GM21723 (cell line): Measurements from ENCODE around the gene POTEB.
"Not testable (repeated sequence)": the region's sequence is repeated elsewhere in the genome, so short reads cannot be mapped to it uniquely, and the experiment has no call there.

Experiments used
- ATAC-seq: cut with Tn5 transposase; IDR thresholded peaks from one replicate; pipeline ENCODE4 v1.9.1; 2021; ENCODE audit warnings: mild to moderate bottlenecking, moderate library complexity; ENCODE audit not compliant: unreplicated experiment

Gene POTEB

DNA sequence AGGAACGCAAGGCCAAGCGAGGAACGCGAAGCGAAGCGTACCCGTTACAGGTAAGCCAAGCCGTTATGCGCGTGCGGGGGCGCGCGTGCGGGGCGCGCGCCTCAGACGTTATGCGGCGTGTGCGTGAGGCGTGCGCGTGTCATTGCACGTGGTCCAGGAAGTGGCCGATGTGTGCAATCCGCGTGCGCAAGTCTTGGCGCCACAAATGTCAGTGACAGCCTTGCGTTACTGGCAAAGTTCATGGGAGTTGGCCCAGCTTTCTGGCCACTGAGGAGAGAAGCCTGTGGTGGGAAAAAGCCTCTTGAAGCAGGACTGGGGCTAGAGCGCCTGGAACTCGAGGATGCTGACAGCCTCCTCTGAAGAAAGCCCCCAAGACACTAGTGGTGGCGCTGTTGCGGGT is at the start of gene POTEB:
TSS of gene POTEB (minus strand) at position 101 of the 400 bp plus-strand sequence. CDS start 489 bp downstream, outside the sequence.
- not testable (repeated sequence) for ATAC-seq

DNA sequence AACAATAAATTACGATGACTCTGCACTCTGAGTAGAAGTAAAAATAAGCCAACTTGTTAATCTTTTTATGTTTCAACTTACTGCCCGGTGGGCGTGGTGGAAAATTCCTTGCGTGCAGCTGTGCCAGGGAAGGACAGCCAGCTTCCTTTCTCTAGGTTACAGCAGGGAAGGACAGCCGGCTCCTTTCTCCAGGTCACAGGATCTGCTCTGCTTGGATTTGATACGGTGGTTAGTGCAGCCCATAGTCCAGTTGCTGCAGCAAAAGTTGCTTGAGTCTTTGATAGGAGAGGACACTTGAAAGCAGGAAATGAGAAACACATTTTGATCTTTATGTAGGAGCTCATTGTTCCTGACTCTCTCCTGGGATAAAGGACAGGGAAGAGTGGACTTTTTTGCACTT is 13.4 kb upstream of the POTEB start:
- ATAC-seq = not testable (repeated sequence)

DNA sequence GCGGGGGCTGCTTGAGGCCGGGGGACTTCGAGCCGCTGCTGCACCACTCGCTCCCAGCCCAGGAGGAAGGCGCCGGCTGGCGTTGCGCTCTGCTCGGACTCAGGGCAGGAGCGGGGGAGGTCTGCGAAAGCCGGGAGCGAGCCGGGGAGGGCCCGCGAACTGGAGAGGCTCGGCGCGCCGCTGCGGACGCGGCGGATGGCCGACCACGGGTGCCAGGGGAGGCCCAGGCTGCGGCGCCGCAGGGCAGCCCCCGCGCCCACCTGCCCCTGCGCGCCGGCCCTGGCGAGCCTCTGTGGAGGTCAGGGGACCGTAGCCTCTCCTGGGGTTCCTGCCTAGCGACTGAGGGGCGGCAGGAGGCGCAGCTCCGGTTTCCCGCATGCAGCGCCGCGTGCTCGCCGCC is 12.0 kb upstream of the POTEB start:
- ATAC-seq = not testable (repeated sequence)

DNA sequence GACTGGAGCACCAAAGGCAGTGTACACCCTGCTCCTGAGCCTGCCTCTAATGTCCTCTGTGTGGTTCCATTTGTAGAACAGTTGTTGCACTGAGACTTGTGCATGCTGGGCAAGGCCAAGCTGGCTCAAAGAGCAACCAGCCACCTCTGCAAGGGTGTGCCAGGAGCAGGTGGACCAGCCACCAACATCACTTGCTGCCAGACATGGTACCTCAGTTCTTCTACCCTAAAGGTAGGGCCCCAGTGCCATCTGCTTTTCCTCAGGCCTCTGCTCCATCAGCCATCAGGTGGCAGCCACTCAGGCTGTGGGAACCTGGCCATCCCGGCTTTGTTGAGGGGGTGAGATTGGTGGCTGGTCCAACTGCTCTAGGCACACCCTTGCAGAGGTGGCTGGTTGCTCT is 38.7 kb downstream of the POTEB start:
- not testable (repeated sequence) for ATAC-seq
